ENCODE results near the gene CRADD.

The CRADD gene

DNA sequence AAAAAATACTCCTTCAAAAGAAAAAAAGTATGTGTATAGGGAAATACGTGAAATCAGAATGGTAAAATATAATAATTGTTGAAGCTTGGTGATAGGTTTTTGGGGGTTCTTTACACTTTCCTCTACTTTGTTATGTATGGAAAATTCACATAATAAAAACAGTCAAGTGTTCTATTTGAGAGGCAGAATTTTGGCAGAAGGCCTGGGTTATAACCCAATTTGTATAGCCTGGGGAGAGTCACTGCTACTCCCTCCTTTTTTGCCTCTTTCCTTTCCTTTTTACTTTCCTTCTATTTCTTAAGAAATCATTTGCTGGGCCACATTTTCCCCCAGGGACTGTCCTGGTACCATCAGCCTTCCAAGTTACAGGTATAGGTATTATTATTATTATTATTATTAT is 105.7 kb downstream of the CRADD start:
- DNase-seq (ENCODE audit: insufficient read length, low spot score) (no peak), FAIRE-seq (no peak)
- TF ChIP-seq CTCF (IDR thresholded peaks at IDR 0.05; ENCODE audit: insufficient read depth, missing control alignments): no peak

DNA sequence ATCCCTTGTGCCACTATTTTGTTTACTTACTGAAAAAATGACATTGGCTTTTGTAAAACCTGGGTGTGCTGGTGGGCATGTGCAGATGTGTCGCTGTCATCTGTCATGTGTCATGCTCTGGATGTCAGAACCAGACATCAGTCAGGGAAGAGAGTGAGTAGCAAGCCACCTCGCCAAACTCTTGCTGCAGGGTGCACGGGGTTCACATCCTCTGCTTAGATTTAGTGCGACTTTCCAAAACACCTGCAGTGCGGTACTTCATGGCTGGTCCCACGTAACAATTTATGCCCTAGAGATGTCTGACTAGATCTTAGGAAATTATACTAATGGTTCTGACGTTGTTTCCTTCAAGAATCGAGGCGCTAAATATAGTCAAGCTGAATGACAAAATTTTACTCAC is 106.7 kb downstream of the CRADD start:
- no peak for TF ChIP-seq CTCF (IDR thresholded peaks at IDR 0.05; ENCODE audit: insufficient read depth, missing control alignments)
- peak; percentile 25 for FAIRE-seq
- DNase-seq (ENCODE audit: insufficient read length, low spot score): no peak

GRCh38 chr12:93784339-93785086 is 107.3 kb downstream of the CRADD start:
- no peak for TF ChIP-seq CTCF (IDR thresholded peaks at IDR 0.05; ENCODE audit: insufficient read depth, missing control alignments)
- FAIRE-seq (no peak), DNase-seq (ENCODE audit: insufficient read length, low spot score) (no peak)

DNA sequence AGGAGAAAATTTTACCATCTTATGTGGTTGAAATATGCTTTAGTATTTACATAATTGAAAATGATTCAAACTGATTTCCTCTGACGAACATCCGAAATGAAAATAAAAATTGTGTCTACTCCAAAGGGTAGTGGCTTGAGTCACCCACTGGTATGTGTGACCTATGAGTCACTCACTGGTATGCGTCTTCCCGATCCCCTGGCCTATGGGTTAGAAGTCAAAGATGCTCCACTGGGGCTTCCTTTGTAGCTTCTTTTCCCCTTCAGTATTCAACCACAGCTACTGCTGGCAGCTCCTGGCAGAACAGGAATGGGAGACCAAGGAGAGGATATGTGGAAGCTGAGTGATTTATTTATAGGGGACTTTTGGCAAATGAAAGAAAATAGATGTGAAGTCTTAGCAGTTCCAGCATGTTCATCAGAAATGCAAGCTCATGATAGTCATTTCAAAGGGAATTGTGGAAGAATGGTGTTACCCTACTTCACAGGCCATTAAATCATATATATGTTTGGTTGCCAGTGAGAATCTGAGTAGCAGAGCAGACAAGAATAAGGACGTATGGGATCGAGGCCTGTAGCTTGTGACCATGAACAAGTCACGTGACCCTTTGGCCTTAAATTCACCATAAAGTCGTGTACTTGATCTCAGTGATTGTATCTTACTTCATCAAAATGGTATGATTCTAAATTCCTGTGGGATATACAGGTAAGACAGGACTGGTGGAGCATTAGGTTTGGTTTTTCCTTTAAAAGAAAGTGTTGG is 108.3 kb downstream of the CRADD start:
- TF ChIP-seq CTCF (IDR thresholded peaks at IDR 0.05; ENCODE audit: insufficient read depth, missing control alignments): no peak
- no peak for DNase-seq (ENCODE audit: insufficient read length, low spot score)
- FAIRE-seq: no peak

DNA sequence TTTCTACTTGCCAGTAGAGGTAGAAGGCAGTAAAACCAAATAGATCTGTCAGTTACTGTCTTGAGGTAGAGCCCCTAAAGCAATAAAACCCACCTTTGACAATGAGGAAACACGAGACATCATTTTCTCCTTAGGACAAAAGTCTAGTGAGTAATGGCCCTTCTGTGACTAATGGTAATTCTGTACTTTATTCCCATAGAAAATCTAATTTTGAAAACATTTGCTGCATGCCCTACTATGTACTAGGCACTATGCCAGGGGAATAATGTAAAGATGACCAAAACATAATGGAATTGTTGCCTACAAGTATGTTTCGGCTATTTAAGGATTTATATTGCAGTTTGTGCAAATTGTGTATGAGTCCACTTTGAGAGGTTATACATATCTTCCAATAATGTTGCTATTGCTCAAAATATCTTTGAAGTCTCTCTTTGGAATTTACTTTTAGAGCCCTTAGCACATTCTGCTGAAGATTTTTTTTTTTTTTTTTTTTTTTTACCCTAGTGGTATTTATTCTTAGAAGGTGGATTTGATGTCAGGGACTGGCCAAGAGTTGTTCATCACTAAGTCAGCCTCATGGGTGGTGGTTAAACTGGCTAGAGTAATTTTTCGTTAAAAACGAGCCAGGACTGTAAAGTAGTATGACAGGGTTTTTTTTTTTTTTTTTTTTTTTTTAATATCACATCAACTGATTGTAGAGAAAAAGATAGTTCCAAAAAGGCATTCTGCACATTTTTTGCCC is 109.7 kb downstream of the CRADD start:
- FAIRE-seq (no peak), DNase-seq (ENCODE audit: insufficient read length, low spot score) (no peak)
- TF ChIP-seq CTCF (IDR thresholded peaks at IDR 0.05; ENCODE audit: insufficient read depth, missing control alignments): no peak

DNA sequence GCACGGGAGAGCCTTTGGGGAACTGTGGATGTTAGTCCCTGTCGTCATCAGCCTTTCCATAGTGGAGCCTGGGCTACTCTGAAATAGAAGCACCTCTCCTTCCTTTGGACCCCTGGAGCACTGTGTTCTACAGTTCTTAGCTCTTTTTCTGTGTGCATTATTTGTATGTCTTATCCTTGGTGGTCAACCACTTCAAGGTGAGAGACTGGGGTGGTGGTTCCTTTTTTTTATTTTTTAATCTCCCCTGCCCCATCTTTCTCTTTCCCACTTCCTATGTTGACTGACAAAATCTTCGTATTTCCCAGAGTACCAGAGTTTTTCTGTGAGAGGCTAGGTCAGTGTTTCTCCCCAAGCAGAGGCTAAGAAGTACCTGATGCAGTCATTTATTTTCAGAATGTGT is 111.7 kb downstream of the CRADD start:
- FAIRE-seq: no peak
- no peak for TF ChIP-seq CTCF (IDR thresholded peaks at IDR 0.05; ENCODE audit: insufficient read depth, missing control alignments)
- DNase-seq (ENCODE audit: insufficient read length, low spot score): no peak
